Peyer's patch (tissue), 4 donors: ENCODE measurements around the gene RPL18A.

ENCODE experiments used
- CTCF ChIP-seq, 6 experiments: fragments of 450-650 bp in 4 of 6; fragments of 200-600 bp in 2 of 6; sonication (generic) in 1 of 6; IDR thresholded peaks; one replicate each; pipeline ENCODE4 v1.5.1; 2017 to 2019; ENCODE audit warnings: antibody characterized with exemption in 6 of 6, mild to moderate bottlenecking in 3 of 6, moderate library complexity in 1 of 6
- POLR2A ChIP-seq, 2 donors: fragments of 450-650 bp; IDR thresholded peaks; one replicate each; pipeline ENCODE4 v1.5.1; 2017; ENCODE audit warnings: antibody characterized with exemption in 2 of 2, mild to moderate bottlenecking in 2 of 2, moderate library complexity in 2 of 2

- TF ChIP-seq CTCF (IDR thresholded peaks at IDR 0.05): no peak
- no peak for TF ChIP-seq POLR2A (IDR thresholded peaks at IDR 0.05)
These were observed 7.3 kb downstream of the RPL18A start for GRCh38 chr19:17866964-17867486.
